Keratinocyte (primary cell): ENCODE measurements around the gene JPH2. TPM values are rescaled to one million over a fixed set of nuclear protein-coding genes. Genes with fewer than 3 reads are reported as not detected.

ENCODE experiments used
- DNase-seq: peaks from one replicate; pipeline ENCODE4 v3.0.0-alpha.2; 2011; ENCODE audit warnings: low read depth, missing footprints, low spot score
- FAIRE-seq: peaks from 2 replicates; lab custom pipeline; 2011; peaks lifted over from hg19 to GRCh38; lab: Jason Lieb, UNC
- H2AFZ ChIP-seq: 2 replicates; pipeline ENCODE4 v1.6.0; 2012; ENCODE audit warnings: low read length, control low read depth, inconsistent platforms; ENCODE audit not compliant: control insufficient read depth
- H3K27ac ChIP-seq: 2 replicates; pipeline ENCODE4 v1.5.1; 2011; ENCODE audit warnings: low read length; ENCODE audit not compliant: control insufficient read depth, insufficient read depth
- H3K27me3 ChIP-seq: 3 replicates; pipeline ENCODE4 v1.6.0; 2011; ENCODE audit warnings: low read length; ENCODE audit not compliant: control insufficient read depth, insufficient read depth; ENCODE audit errors: extremely low read depth
- H3K36me3 ChIP-seq, 2 experiments: 2 replicates in 1 of 2; 3 replicates in 1 of 2; pipeline ENCODE4 v1.5.1; 2011; ENCODE audit warnings: low read length in 2 of 2, mild to moderate bottlenecking in 1 of 2; ENCODE audit not compliant: control insufficient read depth in 2 of 2, insufficient read depth in 2 of 2; ENCODE audit errors: extremely low read depth in 1 of 2
- H3K4me1 ChIP-seq: 3 replicates; pipeline ENCODE4 v1.5.1; 2011; ENCODE audit warnings: low read length; ENCODE audit not compliant: control insufficient read depth, insufficient read depth; ENCODE audit errors: extremely low read depth
- H3K4me2 ChIP-seq: 3 replicates; pipeline ENCODE4 v1.6.0; 2011; ENCODE audit warnings: low read depth, low read length; ENCODE audit not compliant: control insufficient read depth, insufficient read depth; ENCODE audit errors: extremely low read depth
- H3K4me3 ChIP-seq, 3 experiments: fragments of 200-600 bp in 1 of 3; sonication (generic) in 1 of 3; 2 replicates in 2 of 3; 3 replicates in 1 of 3; pipeline ENCODE4 v1.5.1; 2011 to 2016; ENCODE audit warnings: low read length in 3 of 3, mild to moderate bottlenecking in 3 of 3, control low read depth in 2 of 3, inconsistent platforms in 1 of 3, low read depth in 1 of 3, mixed read lengths in 1 of 3, mixed run types in 1 of 3, moderate library complexity in 1 of 3; ENCODE audit not compliant: control insufficient read depth in 2 of 3, insufficient read depth in 2 of 3; ENCODE audit errors: extremely low read depth in 1 of 3
- H3K79me2 ChIP-seq: 2 replicates; pipeline ENCODE4 v1.6.0; 2012; ENCODE audit warnings: low read length; ENCODE audit not compliant: control insufficient read depth, insufficient read depth
- H3K9ac ChIP-seq: 3 replicates; pipeline ENCODE4 v1.6.0; 2011; ENCODE audit warnings: low read length; ENCODE audit not compliant: control insufficient read depth, insufficient read depth; ENCODE audit errors: extremely low read depth
- H3K9me1 ChIP-seq: 3 replicates; pipeline ENCODE4 v1.6.0; 2011; ENCODE audit warnings: low read length; ENCODE audit not compliant: control insufficient read depth, insufficient read depth; ENCODE audit errors: extremely low read depth
- H3K9me3 ChIP-seq: 2 replicates; pipeline ENCODE4 v1.5.1; 2012; ENCODE audit warnings: low read depth, low read length; ENCODE audit not compliant: control insufficient read depth
- H4K20me1 ChIP-seq: 3 replicates; pipeline ENCODE4 v1.6.0; 2011; ENCODE audit warnings: low read length; ENCODE audit not compliant: control insufficient read depth, insufficient read depth; ENCODE audit errors: extremely low read depth
- CTCF ChIP-seq, 3 experiments: IDR thresholded peaks in 1 of 3; conservative IDR thresholded peaks in 1 of 3; optimal IDR thresholded peaks in 1 of 3; 2 replicates in 2 of 3; 3 replicates in 1 of 3; pipeline versions ENCODE3 to v1.5.1; 2011; ENCODE audit warnings: low read length in 3 of 3, mild to moderate bottlenecking in 3 of 3, moderate library complexity in 2 of 3, control low read depth in 1 of 3, inconsistent platforms in 1 of 3; ENCODE audit not compliant: insufficient read depth in 2 of 3; ENCODE audit errors: extremely low read depth in 1 of 3
- EZH2 ChIP-seq: IDR thresholded peaks from one replicate; pipeline ENCODE4 v1.6.1; 2012; ENCODE audit warnings: inconsistent platforms, mild to moderate bottlenecking, low read length, moderate library complexity
- dilution Hi-C: fragments of 300-500 bp; cut with MboI; formaldehyde crosslinking; loops from one replicate; pipeline ENCODE4 v1.7.0; 2020; ENCODE audit warnings: low sequenced_read_pairs; ENCODE audit not compliant: extremely low pct_ligation_motif_present
- polyA plus RNA-seq, 5 experiments: library from polyadenylated mRNA; depleted of rRNA in 3 of 5; stranded (reverse) in 3 of 5; stranded (forward) in 1 of 5; unstranded in 1 of 5; fragments of >200 nt; gene quantifications; 1 replicate in 1 of 5; 2 replicates in 3 of 5; 3 replicates in 1 of 5; pipeline versions ENCODE4 v1.2.1 to v1.2.3, GENCODE V29; 2011 to 2012; ENCODE audit warnings: missing spikeins in 2 of 5, low read depth in 1 of 5, low replicate concordance in 1 of 5

The JPH2 gene
- polyA plus RNA-seq, 1 donor (not counting 4 experiments of a cell fraction or from before 2014, with no cell fraction given) = 2.5 TPM

DNA sequence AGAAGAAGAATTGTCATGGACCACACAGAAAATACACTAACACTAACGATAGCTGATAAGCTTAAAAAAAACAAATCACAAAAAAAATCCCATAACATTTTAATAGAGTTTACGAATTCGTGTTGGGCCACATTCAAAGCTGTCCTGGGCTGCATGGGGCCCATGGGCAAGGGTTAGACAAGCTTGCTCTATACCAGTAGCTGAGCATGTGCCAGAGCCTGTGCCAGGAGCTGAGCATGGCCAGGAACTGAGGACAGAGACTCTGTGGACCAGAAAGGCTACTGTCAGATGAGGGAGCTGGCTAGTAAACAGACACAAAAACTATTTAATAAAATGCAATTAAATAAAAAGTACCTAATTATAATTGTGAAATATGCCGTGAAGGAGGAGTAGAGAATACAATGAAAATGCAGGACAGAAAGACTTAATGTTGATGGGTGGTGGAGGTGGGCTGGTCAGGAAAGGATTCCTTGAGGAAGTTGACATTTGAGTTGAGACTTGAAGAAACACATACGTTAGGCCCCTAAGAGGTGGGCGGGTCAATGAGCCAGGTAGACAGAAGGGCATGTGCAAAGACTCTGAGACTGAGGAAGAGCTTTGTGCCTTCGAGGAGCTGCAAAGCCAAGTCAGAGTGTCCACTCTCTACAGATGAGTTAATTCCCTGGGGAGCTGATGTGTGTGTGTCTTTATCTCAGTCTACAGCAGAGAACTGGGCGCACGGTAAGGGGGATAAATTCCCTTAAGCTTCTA is 66.1 kb downstream of the JPH2 start:
- no peak overlapping the region for H3K4me3 ChIP-seq
- TF ChIP-seq EZH2 (no peak), CTCF (optimal IDR thresholded peaks at IDR 0.05 in 1 of 3, IDR thresholded peaks at IDR 0.05 in 1 of 3, conservative IDR thresholded peaks at IDR 0.05 in 1 of 3; ENCODE audit: extremely low read depth in 1 of 3, insufficient read depth in 2 of 3, low read length in 3 of 3) (no peak)
- H2AFZ ChIP-seq = no peak overlapping the region
- H3K27me3 ChIP-seq = no peaks in the 10 kb centered on the region
- H3K9me3 ChIP-seq = no peaks in the 10 kb centered on the region
- no peaks in the 10 kb centered on the region for H3K4me1 ChIP-seq
- H3K9me1 ChIP-seq = no peaks in the 10 kb centered on the region
- FAIRE-seq (no peak), DNase-seq (no peak)
- dilution Hi-C loops = no loop called here
- no peaks in the 10 kb centered on the region for H3K79me2 ChIP-seq
- no peak overlapping the region for H3K9ac ChIP-seq
- H3K4me2 ChIP-seq = no peak overlapping the region
- no peak overlapping the region for H3K27ac ChIP-seq
- H3K36me3 ChIP-seq = no peaks in the 10 kb centered on the region
- no peaks in the 10 kb centered on the region for H4K20me1 ChIP-seq

- Histone ChIP-seq H3K36me3 (no peaks in the 10 kb centered on the region), H3K4me1 (no peaks in the 10 kb centered on the region), H3K9me1 (no peaks in the 10 kb centered on the region), H3K4me2 (no peak overlapping the region), H3K9me3 (no peaks in the 10 kb centered on the region), H3K4me3 (no peak overlapping the region), H3K27ac (no peak overlapping the region), H2AFZ (no peak overlapping the region), H3K9ac (no peak overlapping the region), H4K20me1 (no peaks in the 10 kb centered on the region), H3K79me2 (no peaks in the 10 kb centered on the region), H3K27me3 (no peaks in the 10 kb centered on the region)
- DNase-seq = no peak
- dilution Hi-C loops = no loop called here
- no peak for TF ChIP-seq EZH2
- TF ChIP-seq CTCF (optimal IDR thresholded peaks at IDR 0.05 in 1 of 3, IDR thresholded peaks at IDR 0.05 in 1 of 3, conservative IDR thresholded peaks at IDR 0.05 in 1 of 3; ENCODE audit: extremely low read depth in 1 of 3, insufficient read depth in 2 of 3, low read length in 3 of 3) = no peak
- no peak for FAIRE-seq
Observed at GRCh38 chr20:44118185-44119033, 68.6 kb downstream of the JPH2 start.
